D721Med (cell line): ENCODE measurements around the gene TXLNG.
A peak's percentile ranks its signal among the peaks of the same experiment; 100 is the strongest.

Experiments
- DNase-seq: peaks from one replicate; pipeline ENCODE4 v3.0.0; 2011; ENCODE audit warnings: low spot score; ENCODE audit not compliant: insufficient read length
- FAIRE-seq: peaks from 2 replicates; lab custom pipeline; 2011; peaks lifted over from hg19 to GRCh38; lab: Jason Lieb, UNC
- TF ChIP-seq, protein P1 (sequence below): IDR thresholded peaks from 2 replicates; pipeline ENCODE4 v1.5.1; 2012; ENCODE audit warnings: mild to moderate bottlenecking, control low read depth; ENCODE audit not compliant: insufficient read depth; ENCODE audit errors: missing control alignments

Gene TXLNG

DNA sequence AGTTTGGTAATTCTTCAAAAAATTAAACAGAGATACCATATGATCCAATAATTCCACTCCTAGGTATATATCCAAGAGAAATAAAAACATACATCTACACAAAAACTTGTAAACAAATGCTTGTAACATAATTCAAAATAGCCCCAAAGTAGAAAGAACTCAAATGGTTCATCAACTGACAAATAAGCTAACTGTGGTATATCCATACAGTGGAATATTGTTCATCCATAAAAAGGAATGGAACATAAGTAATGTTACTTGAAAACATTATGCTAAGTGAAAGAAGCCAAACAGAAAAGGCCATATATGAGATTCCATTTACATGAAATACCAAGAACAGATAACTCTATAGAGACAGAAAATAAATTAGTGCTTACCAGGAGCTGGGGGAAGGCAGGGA lies 70.5 kb downstream of the TXLNG start:
- DNase-seq (no peak), FAIRE-seq (peak; percentile 77)
- TF ChIP-seq, protein P1, sequence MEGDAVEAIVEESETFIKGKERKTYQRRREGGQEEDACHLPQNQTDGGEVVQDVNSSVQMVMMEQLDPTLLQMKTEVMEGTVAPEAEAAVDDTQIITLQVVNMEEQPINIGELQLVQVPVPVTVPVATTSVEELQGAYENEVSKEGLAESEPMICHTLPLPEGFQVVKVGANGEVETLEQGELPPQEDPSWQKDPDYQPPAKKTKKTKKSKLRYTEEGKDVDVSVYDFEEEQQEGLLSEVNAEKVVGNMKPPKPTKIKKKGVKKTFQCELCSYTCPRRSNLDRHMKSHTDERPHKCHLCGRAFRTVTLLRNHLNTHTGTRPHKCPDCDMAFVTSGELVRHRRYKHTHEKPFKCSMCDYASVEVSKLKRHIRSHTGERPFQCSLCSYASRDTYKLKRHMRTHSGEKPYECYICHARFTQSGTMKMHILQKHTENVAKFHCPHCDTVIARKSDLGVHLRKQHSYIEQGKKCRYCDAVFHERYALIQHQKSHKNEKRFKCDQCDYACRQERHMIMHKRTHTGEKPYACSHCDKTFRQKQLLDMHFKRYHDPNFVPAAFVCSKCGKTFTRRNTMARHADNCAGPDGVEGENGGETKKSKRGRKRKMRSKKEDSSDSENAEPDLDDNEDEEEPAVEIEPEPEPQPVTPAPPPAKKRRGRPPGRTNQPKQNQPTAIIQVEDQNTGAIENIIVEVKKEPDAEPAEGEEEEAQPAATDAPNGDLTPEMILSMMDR = no peak

DNA sequence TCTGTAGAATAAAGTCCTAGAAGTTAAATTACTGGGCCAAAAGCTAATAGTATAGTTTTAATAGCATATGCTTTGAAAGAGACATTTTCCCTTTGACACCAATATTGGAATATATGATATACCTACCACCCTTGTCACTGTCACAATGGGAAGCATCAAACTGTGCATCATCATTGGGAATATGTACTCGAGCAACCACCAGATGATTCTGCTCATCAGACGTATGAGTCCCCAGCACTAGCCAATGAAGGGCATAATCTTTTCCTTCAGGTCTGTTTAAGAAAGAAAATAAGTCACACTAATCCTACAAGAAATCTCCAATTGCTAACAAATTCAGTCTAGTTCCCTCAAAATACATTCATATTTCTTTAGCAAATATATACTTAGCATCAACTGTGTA lies 76.6 kb downstream of the TXLNG start:
- FAIRE-seq = no peak
- TF ChIP-seq, protein P1 = no peak
- no peak for DNase-seq

DNA sequence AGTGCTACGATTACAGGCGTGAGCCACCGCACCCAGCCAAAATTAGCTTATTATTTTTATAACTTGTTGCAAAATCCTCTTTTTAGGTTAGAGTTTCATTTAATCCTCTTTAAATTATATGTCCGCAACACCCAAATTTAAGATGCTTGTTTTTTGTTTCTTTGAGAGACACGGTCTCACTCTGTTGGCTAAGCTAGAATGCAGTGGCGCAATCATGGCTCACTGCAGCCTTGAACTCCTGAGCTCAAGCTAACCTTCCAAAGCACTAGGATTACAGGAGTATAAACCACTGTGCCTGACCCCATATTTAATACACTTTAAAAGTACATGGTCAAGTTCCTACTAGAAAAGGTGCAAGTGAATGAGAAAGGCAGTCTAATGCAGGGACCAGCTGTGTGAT lies 81.7 kb downstream of the TXLNG start:
- FAIRE-seq (no peak), DNase-seq (no peak)

DNA sequence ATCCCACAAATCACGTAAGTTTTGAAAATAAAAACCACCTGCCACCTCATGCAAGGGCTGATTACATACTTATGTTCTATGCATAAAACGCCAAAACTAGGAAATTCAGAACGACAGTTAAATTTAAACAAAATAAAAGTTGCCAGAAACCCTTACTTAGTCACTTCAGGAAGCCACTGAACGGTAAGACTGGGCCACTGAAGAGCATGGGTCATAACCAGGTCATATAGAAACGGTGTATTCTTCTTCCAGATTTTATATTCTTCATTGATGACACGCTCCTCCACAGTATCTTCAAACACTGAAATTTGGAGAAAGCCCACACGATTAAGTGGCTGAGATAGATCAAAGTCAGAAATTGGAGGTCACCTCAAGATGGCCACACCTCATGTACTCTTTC lies 82.7 kb downstream of the TXLNG start:
- FAIRE-seq (no peak), DNase-seq (no peak)
- TF ChIP-seq, protein P1 = no peak

More for the DNA sequence above, 81.7 kb downstream of the TXLNG start:
- TF ChIP-seq, protein P1 = no peak

DNA sequence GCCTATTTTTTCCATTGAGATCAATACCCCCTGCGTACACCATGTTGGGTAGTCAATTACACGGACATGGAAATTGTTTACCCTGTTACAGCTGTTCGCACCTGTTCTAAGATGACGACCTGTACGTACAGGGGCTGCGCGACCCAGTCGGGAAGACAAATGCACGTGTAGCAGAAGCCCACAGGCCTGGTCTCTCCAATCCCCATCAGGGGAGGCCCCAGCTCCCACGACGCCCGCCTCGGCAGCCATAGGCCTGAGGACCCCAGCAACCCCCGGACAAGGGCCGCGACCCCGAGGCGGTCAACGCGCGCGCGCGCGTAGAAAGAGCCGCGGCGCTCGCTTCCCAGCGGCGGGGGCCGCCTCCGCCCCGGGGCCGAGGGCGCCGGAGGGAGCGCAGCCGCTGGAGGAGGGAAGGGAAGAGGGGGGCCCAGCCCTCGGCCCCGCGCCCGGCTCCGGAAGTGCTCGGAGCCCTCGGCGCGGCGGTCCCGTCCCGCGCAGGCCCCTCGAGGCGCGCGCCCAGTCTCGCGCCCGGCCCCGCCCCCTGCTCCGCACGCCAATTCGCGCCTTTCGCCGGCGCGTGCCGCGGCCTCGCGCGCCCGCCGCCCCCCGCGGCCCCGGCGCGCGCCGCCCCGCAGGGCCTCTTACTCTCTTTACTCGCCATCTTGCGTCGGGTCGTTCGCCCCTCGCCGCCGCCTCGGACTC lies 83.3 kb downstream of the TXLNG start:
- FAIRE-seq (no peak), DNase-seq (no peak)
- TF ChIP-seq, protein P1 = no peak

DNA sequence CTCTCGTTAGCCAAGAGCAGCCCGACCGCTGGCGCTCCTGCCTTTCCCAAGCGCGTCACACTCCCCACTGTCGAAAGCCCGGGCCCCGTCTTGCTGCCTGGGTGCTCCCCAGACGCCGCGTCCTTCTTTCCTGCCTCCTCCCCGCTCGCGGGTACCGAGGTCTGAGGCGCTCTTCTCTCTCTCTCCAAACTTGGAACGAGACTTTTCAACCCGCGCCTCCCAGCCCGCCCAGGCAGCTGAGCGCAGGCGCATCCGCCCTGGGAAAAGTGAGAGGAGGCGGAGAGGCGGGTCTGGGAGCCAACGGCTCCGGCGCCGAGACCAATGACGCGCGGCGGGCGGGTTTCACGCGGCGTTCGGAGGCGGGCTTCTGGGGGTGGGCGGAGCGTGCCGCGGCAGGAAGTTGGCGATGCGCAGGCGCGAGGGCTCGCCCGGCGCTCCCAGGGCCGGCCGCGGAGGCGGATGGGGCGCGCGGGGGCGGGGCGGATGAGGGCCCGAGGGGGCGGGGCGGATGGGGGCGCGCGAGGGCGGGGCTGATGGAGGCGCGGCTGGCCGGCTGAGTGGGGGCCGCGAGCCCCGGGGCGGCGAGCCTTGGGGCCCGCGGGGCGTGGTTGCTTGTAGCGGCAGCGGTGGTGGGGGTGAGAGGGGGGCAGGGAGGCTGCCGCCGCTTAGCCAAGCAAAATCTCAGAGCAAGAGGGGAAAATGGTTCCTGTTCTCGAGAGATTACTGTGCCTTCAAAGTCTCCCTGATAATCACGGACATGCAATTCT lies 84.0 kb downstream of the TXLNG start, which contains the start of gene RBBP7:
RBBP7 (minus strand) TSS at position 268 of the 767 bp plus-strand sequence. CDS start 309 bp downstream, outside the sequence.
- no peak for DNase-seq
- FAIRE-seq = no peak
- TF ChIP-seq, protein P1 = no peak
